ENCODE measurements around the gene RBMY1J. TPM values are rescaled to one million over a fixed set of nuclear protein-coding genes. Genes with fewer than 3 reads are reported as not detected.
"Not testable (repeated sequence)": the region's sequence is repeated elsewhere in the genome, so short reads cannot be mapped to it uniquely, and the experiment has no call there.

The RBMY1J gene
- total RNA-seq (not detected in 2 replicates), polyA plus RNA-seq (not detected in 2 replicates), polyA minus RNA-seq (not detected in 2 replicates)
- total RNA-seq (2013) = not detected

DNA sequence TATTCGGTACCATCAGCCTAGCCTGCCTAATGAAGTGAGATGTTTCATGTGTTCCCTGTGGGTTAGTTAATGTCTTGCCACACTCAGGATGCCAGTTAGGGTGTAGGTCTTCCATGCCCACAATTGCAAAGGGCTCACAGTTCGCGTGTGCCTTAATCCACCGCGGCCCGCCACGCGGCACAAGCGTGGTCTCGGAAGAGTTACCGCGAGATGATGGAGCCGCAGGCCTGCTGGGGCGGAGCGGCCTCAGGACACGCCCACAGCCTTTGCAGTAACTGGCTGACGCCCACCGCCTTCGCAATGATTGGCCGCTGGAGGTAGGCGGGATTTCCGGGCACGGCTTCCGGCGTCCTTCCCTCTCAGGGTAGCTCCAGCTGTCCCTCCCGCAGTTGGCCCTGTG lies at the start of gene RBMY1J:
RBMY1J (plus strand) TSS at position 301 of the 400 bp plus-strand sequence. CDS start 2,038 bp downstream, outside the sequence.
- H3K27me3 ChIP-seq (replicated peaks in 1 of 4; ENCODE audit: control extremely low read depth in 1 of 4, control insufficient read depth in 3 of 4, insufficient read depth in 4 of 4, low read length in 3 of 4); H3K9me3 ChIP-seq (ENCODE audit: control extremely low read depth in 1 of 3, control insufficient read depth in 2 of 3, insufficient read depth in 1 of 3, low read length in 2 of 3); H3K79me2 ChIP-seq (ENCODE audit: control insufficient read depth, insufficient read depth, low read length); ATAC-seq (ENCODE audit: low read depth); H3K4me3 Mint-ChIP-seq; intact Hi-C loops (cut with micrococcal nuclease); H3K27ac Mint-ChIP-seq; H3K27ac ChIP-seq (ENCODE audit: low read length in 2 of 2); H3K36me3 ChIP-seq (replicated peaks in 1 of 2; ENCODE audit: control extremely low read depth in 1 of 2, control insufficient read depth in 1 of 2, extremely low read depth in 1 of 2, insufficient read depth in 2 of 2, low read length in 1 of 2); H3K4me2 ChIP-seq (replicated peaks; ENCODE audit: low read depth, low read length, poor library complexity, severe bottlenecking); H3K27me3 Mint-ChIP-seq; H3K9ac ChIP-seq (ENCODE audit: low read length); POLR2A ChIA-PET; H3K4me1 ChIP-seq (ENCODE audit: control insufficient read depth in 2 of 2, insufficient read depth in 2 of 2, low read length in 2 of 2); CTCF ChIA-PET; H3K9me3 Mint-ChIP-seq (ENCODE audit: insufficient read depth); DNase-seq; H3K4me3 ChIP-seq (ENCODE audit: control extremely low read depth in 1 of 5, extremely low read depth in 1 of 5, insufficient read depth in 1 of 5, low read depth in 2 of 5, low read length in 4 of 5); H2AFZ ChIP-seq (ENCODE audit: insufficient read depth, low read depth, low read length, poor library complexity, severe bottlenecking); H3K4me1 Mint-ChIP-seq; H4K20me1 ChIP-seq (ENCODE audit: control insufficient read depth, insufficient read depth, low read length, poor library complexity, severe bottlenecking): not testable (repeated sequence)
- WGBS (ENCODE audit: insufficient coverage) = no CpG with 5 or more reads among the region's 26 CpGs

- Histone ChIP-seq H3K27me3 (replicated peaks in 1 of 4; ENCODE audit: control extremely low read depth in 1 of 4, control insufficient read depth in 3 of 4, insufficient read depth in 4 of 4, low read length in 3 of 4) (no peaks in the 10 kb centered on the region), H3K9ac (ENCODE audit: low read length) (no peak overlapping the region), H3K36me3 (replicated peaks in 1 of 2; ENCODE audit: control extremely low read depth in 1 of 2, control insufficient read depth in 1 of 2, extremely low read depth in 1 of 2, insufficient read depth in 2 of 2, low read length in 1 of 2) (no peaks in the 10 kb centered on the region), H2AFZ (ENCODE audit: insufficient read depth, low read depth, low read length, poor library complexity, severe bottlenecking) (no peak overlapping the region), H3K4me1 (ENCODE audit: control insufficient read depth in 2 of 2, insufficient read depth in 2 of 2, low read length in 2 of 2) (no peaks in the 10 kb centered on the region), H3K79me2 (ENCODE audit: control insufficient read depth, insufficient read depth, low read length) (no peaks in the 10 kb centered on the region), H3K9me3 (ENCODE audit: control extremely low read depth in 1 of 3, control insufficient read depth in 2 of 3, insufficient read depth in 1 of 3, low read length in 2 of 3) (peaks cover 0 to 8% (median 0%) of the 10 kb centered on the region in 3 donors), H3K27ac (ENCODE audit: low read length in 2 of 2) (no peak overlapping the region), H3K4me2 (replicated peaks; ENCODE audit: low read depth, low read length, poor library complexity, severe bottlenecking) (no peak overlapping the region), H3K4me3 (ENCODE audit: control extremely low read depth in 1 of 5, extremely low read depth in 1 of 5, insufficient read depth in 1 of 5, low read depth in 2 of 5, low read length in 4 of 5) (no peak overlapping the region), H4K20me1 (ENCODE audit: control insufficient read depth, insufficient read depth, low read length, poor library complexity, severe bottlenecking) (no peaks in the 10 kb centered on the region)
- whole genome bisulfite sequencing (ENCODE audit: insufficient coverage) = 91% methylated on average over 7 of the region's 14 CpGs
- peaks cover 3% of the 10 kb centered on the region for H3K9me3 Mint-ChIP-seq (ENCODE audit: insufficient read depth)
- no peak overlapping the region for H3K27ac Mint-ChIP-seq
- intact Hi-C loops (cut with micrococcal nuclease) = no loop called here
- H3K27me3 Mint-ChIP-seq = no peaks in the 10 kb centered on the region
- no peaks in the 10 kb centered on the region for H3K4me1 Mint-ChIP-seq
- no peak overlapping the region for H3K4me3 Mint-ChIP-seq
- ChIA-PET POLR2A (no interaction called here), CTCF (no interaction called here)
- DNase-seq (no peak), ATAC-seq (ENCODE audit: low read depth) (no peak)
- TF ChIP-seq, protein P1, sequence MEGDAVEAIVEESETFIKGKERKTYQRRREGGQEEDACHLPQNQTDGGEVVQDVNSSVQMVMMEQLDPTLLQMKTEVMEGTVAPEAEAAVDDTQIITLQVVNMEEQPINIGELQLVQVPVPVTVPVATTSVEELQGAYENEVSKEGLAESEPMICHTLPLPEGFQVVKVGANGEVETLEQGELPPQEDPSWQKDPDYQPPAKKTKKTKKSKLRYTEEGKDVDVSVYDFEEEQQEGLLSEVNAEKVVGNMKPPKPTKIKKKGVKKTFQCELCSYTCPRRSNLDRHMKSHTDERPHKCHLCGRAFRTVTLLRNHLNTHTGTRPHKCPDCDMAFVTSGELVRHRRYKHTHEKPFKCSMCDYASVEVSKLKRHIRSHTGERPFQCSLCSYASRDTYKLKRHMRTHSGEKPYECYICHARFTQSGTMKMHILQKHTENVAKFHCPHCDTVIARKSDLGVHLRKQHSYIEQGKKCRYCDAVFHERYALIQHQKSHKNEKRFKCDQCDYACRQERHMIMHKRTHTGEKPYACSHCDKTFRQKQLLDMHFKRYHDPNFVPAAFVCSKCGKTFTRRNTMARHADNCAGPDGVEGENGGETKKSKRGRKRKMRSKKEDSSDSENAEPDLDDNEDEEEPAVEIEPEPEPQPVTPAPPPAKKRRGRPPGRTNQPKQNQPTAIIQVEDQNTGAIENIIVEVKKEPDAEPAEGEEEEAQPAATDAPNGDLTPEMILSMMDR (IDR thresholded peaks at IDR 0.05) = no peak
- no peak for TF ChIP-seq EZH2 (IDR thresholded peaks at IDR 0.05; ENCODE audit: borderline replicate concordance, insufficient read depth, low read depth, low read length, poor library complexity, severe bottlenecking)
Observed at GRCh38 chrY:22367416-22367815, 35.8 kb upstream of the RBMY1J start.
